Measurements from ENCODE around the gene TTC33. TPM values are rescaled to one million over a fixed set of nuclear protein-coding genes. Genes with fewer than 3 reads are reported as not detected.

TTC33 gene
- total and polyA plus RNA-seq, 2 of the 4 experiments (the other 2 are of a cell fraction): 3.1 to 8.1 TPM

- no peak overlapping the region for H4K91ac ChIP-seq (ENCODE audit: insufficient read depth, low read depth, low read length)
- H3K79me1 ChIP-seq (ENCODE audit: low read depth in 1 of 2, low read length in 2 of 2): no peaks in the 10 kb centered on the region
- H3K9me3 ChIP-seq (ENCODE audit: control insufficient read depth, insufficient read depth, low read length): no peaks in the 10 kb centered on the region
- no peak overlapping the region for H2AK5ac ChIP-seq (ENCODE audit: low read depth, low read length)
- no peak overlapping the region for H2BK5ac ChIP-seq (ENCODE audit: low read depth, low read length, poor library complexity, severe bottlenecking)
- dilution Hi-C loops (cut with HindIII; ENCODE audit: low sequenced_read_pairs, unreplicated experiment): no loop called here
- DNase-seq: peak; percentile 58
- no peak overlapping the region for H3K23ac ChIP-seq (ENCODE audit: low read depth, low read length)
- no peaks in the 10 kb centered on the region for H4K20me1 ChIP-seq (ENCODE audit: insufficient read depth, low read length)
- H3K36me3 ChIP-seq (ENCODE audit: control insufficient read depth, insufficient read depth, low read length): no peaks in the 10 kb centered on the region
- no peak overlapping the region for H4K5ac ChIP-seq (ENCODE audit: low read depth, low read length)
- no peak overlapping the region for H3K4ac ChIP-seq (ENCODE audit: low read depth, low read length)
- WGBS, 2 experiments (ENCODE audit: extremely low coverage in 2 of 2, insufficient read length in 1 of 2): no CpG with 5 or more reads among the region's 1 CpG
- intact Hi-C loops (cut with micrococcal nuclease): no loop called here
- ChIA-PET POLR2A (ENCODE audit: unreplicated experiment) (interaction anchor here (0.5 kb wide), 1 partner anchor 183 kb away, joined by 5 read pairs; no protein-coding TSS in a partner anchor), CTCF (no interaction called here)
- H3K9me1 ChIP-seq (ENCODE audit: insufficient read depth, low read length): peaks cover 4% of the 10 kb centered on the region
- H2BK120ac ChIP-seq (ENCODE audit: low read depth, low read length): no peak overlapping the region
- no peak overlapping the region for H3K9ac ChIP-seq (ENCODE audit: low read depth, low read length)
- H3K18ac ChIP-seq (ENCODE audit: low read depth, low read length): no peak overlapping the region
- TF ChIP-seq MXI1 (IDR thresholded peaks at IDR 0.05; ENCODE audit: borderline replicate concordance, low read depth, low read length) (no peak), ELK1 (IDR thresholded peaks at IDR 0.05; ENCODE audit: borderline replicate concordance, low read depth, low read length) (no peak)
- H3K56ac ChIP-seq (ENCODE audit: extremely low read depth, insufficient read depth, low read length): no peak overlapping the region
- H2AFZ ChIP-seq (replicated peaks; ENCODE audit: low read length, poor library complexity): no peak overlapping the region
- BruUV-seq (replicated peaks): no TSS peak
- no peak overlapping the region for H2BK20ac ChIP-seq (ENCODE audit: low read depth, low read length)
- no peak overlapping the region for H3K14ac ChIP-seq (replicated peaks; ENCODE audit: low read depth, low read length)
- no peak overlapping the region for H2AK9ac ChIP-seq (replicated peaks; ENCODE audit: low read depth, low read length, poor library complexity)
- no peak overlapping the region for H4K8ac ChIP-seq (ENCODE audit: low read depth in 2 of 2, low read length in 2 of 2)
- in situ Hi-C loops (cut with MboI; ENCODE audit: low sequenced_read_pairs): no loop called here
- no peak overlapping the region for H3K27ac ChIP-seq (ENCODE audit: insufficient read depth, low read length)
- no peak overlapping the region for H3K4me2 ChIP-seq (ENCODE audit: low read depth, low read length)
- no peak overlapping the region for H3K4me3 ChIP-seq (ENCODE audit: insufficient read depth, low read depth, low read length)
- H3K27me3 ChIP-seq (ENCODE audit: control insufficient read depth, insufficient read depth, low read length): no peaks in the 10 kb centered on the region
- H2BK15ac ChIP-seq (ENCODE audit: low read depth, low read length): no peak overlapping the region
- H3K4me1 ChIP-seq (ENCODE audit: control insufficient read depth, insufficient read depth, low read length): peaks cover 9% of the 10 kb centered on the region
- peak; percentile 37; the same call in 1 of the 2 replicates for ATAC-seq (ENCODE audit: low read depth)
Observed at GRCh38 chr5:40603378-40603777, 152.4 kb downstream of the TTC33 start.

Data from IMR-90 (cell line).